ENCODE data around the gene TPSG1.

The TPSG1 gene

GRCh38 chr16:1174477-1175357 is 50.4 kb downstream of the TPSG1 start:
- peak; percentile 40 for DNase-seq

- no peak for DNase-seq
These were observed 51.1 kb downstream of the TPSG1 start for GRCh38 chr16:1173788-1174451.

GRCh38 chr16:1172651-1173050 is 52.4 kb downstream of the TPSG1 start:
- no peak for DNase-seq

DNA sequence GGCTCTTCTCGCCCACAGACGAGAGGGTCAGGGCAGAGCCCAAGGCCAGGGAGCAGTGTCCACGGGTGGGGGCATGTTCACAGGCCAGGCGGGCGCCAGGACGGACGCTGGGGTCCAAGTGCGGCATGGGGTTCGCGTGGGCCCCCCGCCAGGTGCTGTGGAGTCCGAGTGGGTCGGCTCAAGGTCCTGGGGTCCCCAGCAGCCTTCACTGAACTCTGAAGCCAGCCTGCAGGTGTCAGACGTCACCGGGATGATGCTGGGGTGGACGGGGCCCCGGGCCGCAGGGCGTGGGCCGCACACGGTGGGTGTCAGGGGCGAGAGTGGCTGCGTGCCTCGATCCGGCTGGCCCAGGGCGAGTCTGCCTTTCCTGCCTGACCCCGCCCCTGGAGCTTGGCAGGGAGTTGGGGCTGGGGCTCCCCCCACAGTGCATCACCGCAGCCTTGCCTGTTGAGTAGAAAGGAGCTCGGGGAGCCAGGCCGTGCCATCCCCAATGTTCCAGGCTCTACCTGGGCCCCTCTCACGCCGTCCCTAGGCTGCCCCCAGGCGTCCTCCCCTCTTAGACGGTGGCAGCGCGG is 53.1 kb downstream of the TPSG1 start:
- DNase-seq, result no peak
